GM19239 (cell line): ENCODE results near the gene IPO4.
A peak's percentile ranks its signal among the peaks of the same experiment; 100 is the strongest.
"Not testable (repeated sequence)": the region's sequence is repeated elsewhere in the genome, so short reads cannot be mapped to it uniquely, and the experiment has no call there.

ENCODE experiments used
- DNase-seq: peaks from one replicate; pipeline ENCODE4 v3.0.0; 2011; ENCODE audit warnings: low spot score; ENCODE audit not compliant: insufficient read length
- FAIRE-seq: peaks from 2 replicates; lab custom pipeline; 2011; peaks lifted over from hg19 to GRCh38; lab: Jason Lieb, UNC

The IPO4 gene, protein sequence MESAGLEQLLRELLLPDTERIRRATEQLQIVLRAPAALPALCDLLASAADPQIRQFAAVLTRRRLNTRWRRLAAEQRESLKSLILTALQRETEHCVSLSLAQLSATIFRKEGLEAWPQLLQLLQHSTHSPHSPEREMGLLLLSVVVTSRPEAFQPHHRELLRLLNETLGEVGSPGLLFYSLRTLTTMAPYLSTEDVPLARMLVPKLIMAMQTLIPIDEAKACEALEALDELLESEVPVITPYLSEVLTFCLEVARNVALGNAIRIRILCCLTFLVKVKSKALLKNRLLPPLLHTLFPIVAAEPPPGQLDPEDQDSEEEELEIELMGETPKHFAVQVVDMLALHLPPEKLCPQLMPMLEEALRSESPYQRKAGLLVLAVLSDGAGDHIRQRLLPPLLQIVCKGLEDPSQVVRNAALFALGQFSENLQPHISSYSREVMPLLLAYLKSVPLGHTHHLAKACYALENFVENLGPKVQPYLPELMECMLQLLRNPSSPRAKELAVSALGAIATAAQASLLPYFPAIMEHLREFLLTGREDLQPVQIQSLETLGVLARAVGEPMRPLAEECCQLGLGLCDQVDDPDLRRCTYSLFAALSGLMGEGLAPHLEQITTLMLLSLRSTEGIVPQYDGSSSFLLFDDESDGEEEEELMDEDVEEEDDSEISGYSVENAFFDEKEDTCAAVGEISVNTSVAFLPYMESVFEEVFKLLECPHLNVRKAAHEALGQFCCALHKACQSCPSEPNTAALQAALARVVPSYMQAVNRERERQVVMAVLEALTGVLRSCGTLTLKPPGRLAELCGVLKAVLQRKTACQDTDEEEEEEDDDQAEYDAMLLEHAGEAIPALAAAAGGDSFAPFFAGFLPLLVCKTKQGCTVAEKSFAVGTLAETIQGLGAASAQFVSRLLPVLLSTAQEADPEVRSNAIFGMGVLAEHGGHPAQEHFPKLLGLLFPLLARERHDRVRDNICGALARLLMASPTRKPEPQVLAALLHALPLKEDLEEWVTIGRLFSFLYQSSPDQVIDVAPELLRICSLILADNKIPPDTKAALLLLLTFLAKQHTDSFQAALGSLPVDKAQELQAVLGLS

DNA sequence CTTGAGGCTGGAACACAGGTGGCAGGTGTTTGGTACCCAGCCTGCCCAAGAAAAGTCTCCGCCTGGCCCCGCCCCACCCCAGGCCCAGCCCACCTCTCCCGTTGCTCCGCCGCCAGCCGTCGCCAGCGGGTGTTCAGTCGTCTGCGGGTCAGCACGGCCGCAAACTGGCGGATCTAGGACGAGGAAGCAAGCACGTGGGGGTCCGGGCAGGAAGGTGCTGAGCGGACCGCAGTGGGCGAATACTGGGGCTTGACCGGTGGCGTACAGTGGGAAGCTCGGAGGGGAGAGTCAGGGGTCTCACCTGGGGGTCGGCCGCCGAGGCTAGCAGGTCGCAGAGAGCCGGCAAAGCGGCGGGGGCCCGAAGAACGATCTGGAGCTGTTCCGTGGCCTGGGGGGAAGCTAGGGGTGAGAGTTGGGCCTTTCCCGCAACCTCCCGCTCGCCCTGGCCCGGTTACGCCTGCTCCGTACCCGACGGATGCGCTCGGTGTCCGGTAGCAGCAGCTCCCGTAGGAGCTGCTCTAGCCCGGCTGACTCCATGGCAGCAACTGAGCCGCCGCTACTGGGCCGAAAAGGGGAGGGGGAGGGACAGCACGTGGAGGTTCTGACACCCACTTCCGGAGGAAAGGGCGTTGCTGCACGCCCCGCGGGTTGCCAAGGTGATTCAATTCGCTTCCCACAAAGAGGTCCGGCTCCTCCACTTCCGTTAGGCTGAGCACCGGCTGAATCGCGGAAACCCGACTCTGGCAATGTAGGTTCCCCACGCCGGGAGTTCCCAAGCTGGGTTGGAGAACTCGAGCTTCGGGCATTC, at the start of gene IPO4:
Gene IPO4 (minus strand): TSS at position 566 of the 808 bp plus-strand sequence. CDS start 29 bp downstream, at position 537.
- FAIRE-seq: peak; percentile 82
- peak; percentile 99 for DNase-seq

DNA sequence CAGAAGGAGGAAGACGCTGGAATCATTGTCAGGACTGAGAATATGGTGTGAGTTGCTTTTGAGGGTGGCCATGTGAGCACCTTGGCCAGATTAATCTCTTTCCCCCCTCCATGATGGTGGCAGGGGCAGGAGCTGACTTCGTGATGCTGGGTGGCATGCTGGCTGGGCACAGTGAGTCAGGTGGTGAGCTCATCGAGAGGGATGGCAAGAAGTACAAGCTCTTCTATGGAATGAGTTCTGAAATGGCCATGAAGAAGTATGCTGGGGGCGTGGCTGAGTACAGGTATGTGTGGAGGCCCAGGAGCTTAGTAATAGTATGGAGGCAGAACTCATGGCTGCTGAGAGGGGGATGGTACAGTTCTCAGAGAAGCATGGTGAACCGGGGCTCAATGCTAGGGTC, 49.5 kb upstream of the IPO4 start:
- FAIRE-seq (no peak), DNase-seq (no peak)

GRCh38 chr14:24237463-24237955, 48.9 kb upstream of the IPO4 start:
- FAIRE-seq: no peak
- no peak for DNase-seq

DNA sequence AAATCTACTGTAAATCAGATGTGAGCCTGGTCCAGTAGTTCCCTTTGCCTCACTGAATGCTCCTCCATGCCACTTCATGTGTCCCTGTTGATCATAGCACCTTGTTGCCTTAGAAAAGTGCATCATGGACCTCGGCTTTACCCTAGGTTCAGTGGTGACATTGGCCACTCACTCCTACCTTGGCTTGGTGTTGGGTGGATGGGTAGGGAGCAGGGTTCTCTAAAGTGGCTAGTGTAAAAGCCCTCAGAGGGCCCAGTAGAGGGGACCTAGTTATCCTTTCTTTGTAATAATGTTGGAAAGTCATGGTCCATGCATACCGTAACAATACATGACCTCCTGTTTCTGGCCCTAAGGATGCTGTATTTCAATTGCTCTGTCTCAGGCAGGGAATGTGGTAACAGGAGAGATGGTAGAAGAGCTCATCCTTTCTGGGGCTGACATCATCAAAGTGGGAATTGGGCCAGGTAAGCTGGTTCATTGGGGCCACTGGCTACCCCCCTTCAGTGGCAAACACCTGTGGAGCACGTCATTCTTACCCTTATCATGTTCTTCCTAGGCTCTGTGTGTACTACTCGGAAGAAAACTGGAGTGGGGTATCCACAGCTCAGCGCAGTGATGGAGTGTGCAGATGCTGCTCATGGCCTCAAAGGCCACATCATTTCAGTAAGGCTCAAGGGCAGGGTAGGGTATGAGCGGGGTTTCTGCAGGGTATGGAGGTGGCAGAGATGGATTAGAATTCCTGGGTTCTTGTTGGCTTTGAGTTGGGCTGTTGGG, 48.3 kb upstream of the IPO4 start:
- DNase-seq (no peak), FAIRE-seq (no peak)

- DNase-seq (no peak), FAIRE-seq (no peak)
These were observed 47.4 kb upstream of the IPO4 start for GRCh38 chr14:24235804-24236688.

DNA sequence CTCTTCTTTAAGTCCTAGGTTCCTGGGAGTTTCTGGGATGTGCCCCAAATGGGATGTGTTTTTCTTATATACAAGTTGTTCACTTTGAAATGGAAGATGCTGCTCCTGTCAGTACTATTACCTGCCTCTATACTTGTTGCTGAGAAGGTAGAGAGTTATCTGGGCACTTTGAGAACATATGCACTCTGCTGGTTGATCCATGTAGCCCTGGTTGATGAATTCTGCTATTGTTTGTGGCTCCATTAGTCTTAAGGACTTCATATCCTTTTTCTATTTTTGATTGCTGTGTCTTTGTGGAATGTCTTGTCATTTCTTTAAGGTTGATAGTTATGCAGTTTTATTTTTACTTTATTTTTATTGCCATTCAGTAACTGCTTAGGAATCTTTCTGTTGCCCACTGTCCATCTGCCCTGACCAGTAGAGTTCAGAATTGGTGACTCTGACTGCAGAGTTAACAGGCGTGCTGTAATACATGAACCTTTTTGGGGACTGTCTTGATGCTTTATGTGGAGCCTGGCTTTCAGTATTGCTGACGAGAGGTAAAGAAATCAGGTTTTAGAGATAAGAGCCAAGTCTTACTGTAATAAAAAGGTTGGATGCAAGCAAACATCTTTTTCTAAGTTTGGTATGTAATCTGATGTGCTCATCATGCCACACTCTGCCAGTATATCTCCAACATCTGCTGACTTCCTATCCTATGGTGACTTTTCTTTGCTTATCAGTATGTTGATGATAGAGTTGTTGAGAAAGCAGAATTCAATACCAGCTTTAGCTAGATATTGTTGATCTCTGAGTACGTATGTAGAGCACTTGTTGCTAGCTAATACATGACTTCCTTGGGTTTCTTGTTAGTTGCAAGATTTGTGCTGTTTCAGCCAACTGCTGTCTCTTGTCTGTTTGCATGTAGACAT, 45.7 kb upstream of the IPO4 start:
- no peak for DNase-seq
- FAIRE-seq: no peak

- DNase-seq (no peak), FAIRE-seq (no peak)
These were observed 44.9 kb upstream of the IPO4 start for GRCh38 chr14:24233538-24233866.

GRCh38 chr14:24232645-24233537, 44.3 kb upstream of the IPO4 start, which contains the start of gene GMPR2:
TSS of gene GMPR2 (plus strand) at chr14:24232929. CDS start at chr14:24233254, 325 bp downstream.
- FAIRE-seq (no peak), DNase-seq (no peak)

GRCh38 chr14:24232121-24232644, 43.6 kb upstream of the IPO4 start, which contains the start of gene NEDD8:
TSS of gene NEDD8 (minus strand) at chr14:24232367. CDS start at chr14:24232267, 100 bp downstream.
- FAIRE-seq (peak; percentile 88), DNase-seq (peak; percentile 62)

GRCh38 chr14:24231263-24232120, 42.9 kb upstream of the IPO4 start:
- no peak for FAIRE-seq
- DNase-seq: no peak

DNA sequence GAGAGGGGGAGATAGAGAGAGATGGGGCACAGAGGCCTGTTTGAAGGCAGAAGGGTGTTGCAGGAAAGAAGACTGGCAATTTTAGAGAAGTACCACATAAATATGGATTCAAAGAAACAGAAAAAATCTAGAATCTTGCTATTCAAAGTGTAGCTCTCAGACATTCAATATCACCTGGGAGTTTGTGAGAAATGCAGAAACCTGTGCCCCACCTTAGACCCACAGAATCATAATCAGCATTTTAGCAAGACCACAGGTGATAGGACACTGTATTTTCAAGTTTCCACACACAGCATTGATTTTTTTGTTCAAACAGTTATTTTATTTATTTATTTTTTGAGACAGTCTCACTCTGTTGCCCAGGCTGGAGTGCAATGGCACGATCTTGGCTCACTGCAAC, 40.3 kb upstream of the IPO4 start:
- FAIRE-seq (no peak), DNase-seq (no peak)

GRCh38 chr14:24226473-24226872, 37.9 kb upstream of the IPO4 start:
- FAIRE-seq: no peak
- DNase-seq: no peak

GRCh38 chr14:24224618-24225071, 36.0 kb upstream of the IPO4 start:
- DNase-seq (no peak), FAIRE-seq (no peak)

GRCh38 chr14:24222987-24223386, 34.4 kb upstream of the IPO4 start:
- FAIRE-seq: not testable (repeated sequence)

DNA sequence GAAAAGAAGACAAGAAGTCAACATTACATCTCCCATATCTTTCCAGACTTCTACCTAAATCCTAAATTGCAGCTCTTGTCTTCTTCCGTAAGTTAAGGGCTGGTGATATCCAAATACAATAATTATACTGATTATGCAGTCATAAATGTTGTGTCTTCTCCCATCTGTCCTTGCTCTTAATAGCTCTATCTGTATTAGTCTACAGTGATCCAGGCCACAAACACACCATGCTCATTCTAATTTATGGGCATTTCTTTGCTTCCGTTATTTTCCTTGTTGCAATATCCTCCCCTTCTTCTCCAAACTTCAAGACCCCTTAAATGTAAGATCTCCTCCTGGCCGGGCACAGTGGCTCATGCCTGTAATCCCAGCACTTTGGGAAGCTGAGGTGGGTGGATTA, 30.9 kb upstream of the IPO4 start:
- FAIRE-seq: no peak
- no peak for DNase-seq

More at GRCh38 chr14:24222987-24223386, 34.4 kb upstream of the IPO4 start:
- DNase-seq: not testable (repeated sequence)
